Measurements from ENCODE around the gene INTS15.

- TF ChIP-seq EGR1 (IDR thresholded peaks at IDR 0.05) (no peak), REST (IDR thresholded peaks at IDR 0.05; ENCODE audit: low read depth) (no peak), TAF1 (IDR thresholded peaks at IDR 0.05; ENCODE audit: low read depth) (no peak), CEBPB (IDR thresholded peaks at IDR 0.05) (no peak), TCF12 (IDR thresholded peaks at IDR 0.05; ENCODE audit: low read depth) (no peak), EP300 (IDR thresholded peaks at IDR 0.05; ENCODE audit: borderline replicate concordance) (no peak), FOXM1 (IDR thresholded peaks at IDR 0.05; ENCODE audit: borderline replicate concordance, low read depth) (no peak), CREB1 (IDR thresholded peaks at IDR 0.05; ENCODE audit: low read depth) (no peak), RAD21 (IDR thresholded peaks at IDR 0.05; ENCODE audit: low read depth) (no peak), ZBTB7A (IDR thresholded peaks at IDR 0.05; ENCODE audit: low read depth) (no peak), NFIC (IDR thresholded peaks at IDR 0.05) (no peak), YY1 (IDR thresholded peaks at IDR 0.05; ENCODE audit: low read depth) (no peak)
- TF ChIP-seq, protein P1, sequence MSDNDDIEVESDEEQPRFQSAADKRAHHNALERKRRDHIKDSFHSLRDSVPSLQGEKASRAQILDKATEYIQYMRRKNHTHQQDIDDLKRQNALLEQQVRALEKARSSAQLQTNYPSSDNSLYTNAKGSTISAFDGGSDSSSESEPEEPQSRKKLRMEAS (IDR thresholded peaks at IDR 0.05) = no peak
- TF ChIP-seq, protein P2, sequence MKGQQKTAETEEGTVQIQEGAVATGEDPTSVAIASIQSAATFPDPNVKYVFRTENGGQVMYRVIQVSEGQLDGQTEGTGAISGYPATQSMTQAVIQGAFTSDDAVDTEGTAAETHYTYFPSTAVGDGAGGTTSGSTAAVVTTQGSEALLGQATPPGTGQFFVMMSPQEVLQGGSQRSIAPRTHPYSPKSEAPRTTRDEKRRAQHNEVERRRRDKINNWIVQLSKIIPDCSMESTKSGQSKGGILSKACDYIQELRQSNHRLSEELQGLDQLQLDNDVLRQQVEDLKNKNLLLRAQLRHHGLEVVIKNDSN (IDR thresholded peaks at IDR 0.05) = no peak
These were observed 59.6 kb downstream of the INTS15 start for GRCh38 chr7:6649241-6649961.
